Stomach smooth muscle (tissue), 2 donors: ENCODE results near the gene ZNF398.

Source experiments
- H3K27ac ChIP-seq: one replicate; pipeline ENCODE4 v1.7.0; 2013; ENCODE audit warnings: mild to moderate bottlenecking, low read length, inconsistent platforms
- H3K27me3 ChIP-seq, 2 donors: one replicate each; pipeline ENCODE4 v1.7.0; 2013; ENCODE audit warnings: low read length in 2 of 2; ENCODE audit not compliant: insufficient read depth in 2 of 2, control insufficient read depth in 1 of 2
- H3K36me3 ChIP-seq, 2 donors: one replicate each; pipeline ENCODE4 v1.7.0; 2013; ENCODE audit warnings: low read length in 2 of 2; ENCODE audit not compliant: control insufficient read depth in 2 of 2, insufficient read depth in 2 of 2
- H3K4me1 ChIP-seq: one replicate; pipeline ENCODE4 v1.7.0; 2013; ENCODE audit warnings: low read length; ENCODE audit not compliant: control insufficient read depth, insufficient read depth
- H3K4me3 ChIP-seq, 2 donors: one replicate each; pipeline ENCODE4 v1.7.0; 2013; ENCODE audit warnings: low read length in 2 of 2
- H3K9ac ChIP-seq, 2 donors: one replicate each; pipeline ENCODE4 v1.7.0; 2013; ENCODE audit warnings: low read length in 2 of 2, mild to moderate bottlenecking in 1 of 2
- H3K9me3 ChIP-seq, 2 donors: one replicate each; pipeline ENCODE4 v1.7.0; 2013; ENCODE audit warnings: low read length in 2 of 2; ENCODE audit not compliant: control insufficient read depth in 2 of 2
- donor health status: healthy.
- donor health status: Pancreatic carcinoma.

ZNF398 gene

DNA sequence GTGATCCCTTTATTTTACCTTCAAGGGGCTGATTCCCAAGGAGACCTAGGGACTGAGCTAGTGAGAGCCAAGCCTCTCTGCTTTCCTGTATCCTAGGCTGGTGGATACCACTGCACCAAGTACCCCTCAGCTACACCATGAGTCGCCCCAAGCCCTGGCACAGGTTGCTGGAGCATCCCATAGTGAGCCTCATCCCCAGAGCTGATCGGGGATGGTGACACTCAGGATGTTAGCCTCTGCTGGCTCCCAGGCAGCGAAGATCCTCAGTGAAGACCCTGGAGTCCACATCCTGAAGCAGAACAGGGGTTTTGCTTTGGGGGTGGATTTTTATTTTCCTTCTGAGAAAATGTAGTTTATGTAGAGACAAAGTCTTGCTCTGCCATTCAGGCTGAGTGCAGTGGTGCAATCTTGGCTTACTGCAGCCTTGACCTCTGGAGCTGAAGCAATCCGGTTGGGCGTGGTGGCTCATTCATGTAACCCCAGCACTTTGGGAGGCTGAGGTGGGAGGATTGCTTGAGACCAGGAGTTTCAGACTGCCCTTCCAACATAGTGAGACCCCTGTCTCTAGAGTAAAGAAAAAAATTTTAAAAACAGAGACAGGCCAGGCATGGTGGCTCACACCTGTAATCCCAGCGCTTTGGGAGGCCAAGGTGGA lies 79.7 kb downstream of the ZNF398 start:
- H3K9me3 ChIP-seq: no peaks in the 10 kb centered on the region
- H3K4me1 ChIP-seq: no peaks in the 10 kb centered on the region
- no peak overlapping the region for H3K27ac ChIP-seq
- no peaks in the 10 kb centered on the region for H3K27me3 ChIP-seq
- H3K36me3 ChIP-seq: peaks cover 2 to 8% of the 10 kb centered on the region in 2 donors
- no peak overlapping the region for H3K9ac ChIP-seq
- H3K4me3 ChIP-seq: no peak overlapping the region

DNA sequence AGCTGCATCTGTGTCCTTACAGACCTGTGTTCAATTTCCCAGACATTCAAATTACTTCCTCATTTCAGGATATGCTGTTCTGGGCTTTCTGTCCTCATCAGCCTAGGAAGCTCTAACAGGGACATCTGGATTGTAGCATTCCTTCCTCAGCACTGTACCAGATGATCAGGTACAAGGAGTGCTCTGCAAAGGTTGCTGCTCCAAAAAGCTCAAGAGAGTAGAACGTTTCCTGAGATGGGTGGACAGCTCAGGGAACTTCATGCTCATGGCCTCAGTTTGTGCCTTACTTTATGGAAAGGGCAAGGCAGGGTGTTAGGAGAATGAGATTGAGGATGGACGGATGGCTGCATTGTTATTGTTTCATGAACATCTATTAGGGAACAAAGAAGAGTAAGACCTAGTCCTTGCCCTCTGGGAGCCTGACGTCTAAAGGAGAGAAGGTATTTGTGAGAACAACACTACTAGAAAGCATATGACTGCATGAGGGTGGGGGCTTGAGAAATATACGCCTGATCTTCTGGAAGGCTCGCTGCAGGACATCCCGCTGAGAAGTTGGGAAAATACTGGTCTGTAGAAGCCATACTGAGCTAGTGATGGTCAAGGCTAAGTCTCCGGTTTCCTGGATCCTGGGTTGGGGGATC lies 81.7 kb downstream of the ZNF398 start:
- Histone ChIP-seq H3K4me1 (no peaks in the 10 kb centered on the region), H3K27ac (no peak overlapping the region), H3K9me3 (no peaks in the 10 kb centered on the region)

DNA sequence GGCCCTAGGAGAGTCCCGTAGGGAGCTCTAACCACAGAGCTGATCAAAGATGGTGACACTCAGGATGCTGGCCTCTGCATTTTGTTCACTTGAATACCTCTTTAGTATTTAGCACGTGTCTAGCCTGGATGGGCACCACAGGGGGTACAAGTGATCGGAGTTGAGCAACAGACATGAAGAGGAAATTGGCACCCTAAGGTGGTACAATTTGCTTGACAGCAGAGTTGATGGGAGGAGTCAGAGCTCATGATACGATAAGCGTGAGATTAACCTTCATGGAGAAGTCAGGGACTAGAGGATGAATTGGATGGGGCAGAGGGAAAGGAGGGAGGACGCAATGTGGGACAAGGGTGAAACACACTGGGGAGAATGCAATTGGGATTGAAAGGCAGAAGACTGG lies 82.3 kb downstream of the ZNF398 start:
- H3K36me3 ChIP-seq: peaks cover 2 to 5% of the 10 kb centered on the region in 2 donors
- H3K27ac ChIP-seq: no peak overlapping the region
- no peaks in the 10 kb centered on the region for H3K9me3 ChIP-seq
- no peak overlapping the region for H3K4me3 ChIP-seq
- no peaks in the 10 kb centered on the region for H3K27me3 ChIP-seq
- no peak overlapping the region for H3K9ac ChIP-seq
- H3K4me1 ChIP-seq: no peaks in the 10 kb centered on the region

More for the DNA sequence above, 81.7 kb downstream of the ZNF398 start:
- no peak overlapping the region for H3K4me3 ChIP-seq
- no peak overlapping the region for H3K9ac ChIP-seq
- no peaks in the 10 kb centered on the region for H3K27me3 ChIP-seq
- H3K36me3 ChIP-seq: peaks cover 2 to 5% of the 10 kb centered on the region in 2 donors

DNA sequence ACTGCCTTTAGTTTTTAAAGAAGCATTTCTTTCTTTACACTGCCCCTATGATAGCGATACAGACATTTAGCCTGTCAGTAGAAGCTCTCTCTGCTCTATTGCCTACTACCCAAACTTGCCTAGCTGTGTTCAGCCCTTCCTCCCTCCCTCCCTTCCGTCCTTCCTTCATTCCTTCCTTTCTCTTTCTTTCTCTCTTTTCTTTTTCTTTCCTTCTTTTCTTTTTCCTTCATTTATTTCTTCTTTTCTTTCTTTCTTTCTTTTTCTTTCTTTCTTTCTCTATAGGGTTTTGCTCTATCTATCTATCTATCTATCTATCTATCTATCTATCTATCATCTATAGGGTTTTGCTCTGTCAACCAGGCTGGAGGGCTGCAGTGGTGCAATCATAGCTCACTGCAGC lies 85.1 kb downstream of the ZNF398 start:
- H3K9me3 ChIP-seq: no peaks in the 10 kb centered on the region
- H3K27ac ChIP-seq: no peak overlapping the region
- no peaks in the 10 kb centered on the region for H3K27me3 ChIP-seq
- H3K4me1 ChIP-seq: no peaks in the 10 kb centered on the region
- no peak overlapping the region for H3K4me3 ChIP-seq
- no peak overlapping the region for H3K9ac ChIP-seq
- H3K36me3 ChIP-seq: no peaks in the 10 kb centered on the region
